NT2/D1 (cell line): ENCODE measurements around the gene SLC6A18.

Experiments
- DNase-seq: peaks from one replicate; pipeline ENCODE4 v3.0.0-alpha.2; 2011; ENCODE audit warnings: low read depth, low spot score
- H3K27me3 ChIP-seq: 2 replicates; pipeline ENCODE4 v1.6.0; 2011; ENCODE audit warnings: mild to moderate bottlenecking; ENCODE audit not compliant: insufficient read length, insufficient read depth
- H3K36me3 ChIP-seq: 2 replicates; pipeline ENCODE4 v1.6.1; 2011; ENCODE audit warnings: mild to moderate bottlenecking, low read length, mixed read lengths; ENCODE audit not compliant: insufficient read depth, insufficient read length
- H3K4me1 ChIP-seq: 2 replicates; pipeline ENCODE4 v1.5.1; 2011; ENCODE audit not compliant: insufficient read depth, insufficient read length
- H3K4me3 ChIP-seq: 2 replicates; pipeline ENCODE4 v1.5.1; 2011; ENCODE audit warnings: low read depth; ENCODE audit not compliant: insufficient read length
- H3K9ac ChIP-seq: 2 replicates; pipeline ENCODE4 v1.6.0; 2011; ENCODE audit warnings: low read depth; ENCODE audit not compliant: insufficient read length
- H3K9me3 ChIP-seq: 2 replicates; pipeline ENCODE4 v1.5.1; 2011; ENCODE audit warnings: mild to moderate bottlenecking, low read length; ENCODE audit not compliant: insufficient read depth
- SUZ12 ChIP-seq: IDR thresholded peaks from 2 replicates; pipeline ENCODE4 v1.6.1; 2011; ENCODE audit not compliant: insufficient read length, insufficient read depth; ENCODE audit errors: extremely low read depth
- YY1 ChIP-seq: IDR thresholded peaks from 2 replicates; pipeline ENCODE4 v1.6.1; 2011; ENCODE audit not compliant: insufficient read length, insufficient read depth
- ZNF274 ChIP-seq: IDR thresholded peaks from 2 replicates; pipeline ENCODE4 v1.6.1; 2011; ENCODE audit warnings: mild to moderate bottlenecking, low read depth, low read length

SLC6A18 gene

GRCh38 chr5:1205255-1206180 lies 19.7 kb upstream of the SLC6A18 start:
- Histone ChIP-seq H3K36me3 (no peaks in the 10 kb centered on the region), H3K9ac (no peak overlapping the region), H3K4me3 (no peak overlapping the region), H3K4me1 (peaks cover 8% of the 10 kb centered on the region), H3K27me3 (no peaks in the 10 kb centered on the region), H3K9me3 (no peaks in the 10 kb centered on the region)
- TF ChIP-seq YY1 (no peak), ZNF274 (no peak), SUZ12 (no peak)
- DNase-seq, result no peak

- DNase-seq, result no peak
- H3K9me3 ChIP-seq, result no peaks in the 10 kb centered on the region
- H3K27me3 ChIP-seq, result no peaks in the 10 kb centered on the region
- no peaks in the 10 kb centered on the region for H3K36me3 ChIP-seq
- no peak for TF ChIP-seq SUZ12
- TF ChIP-seq ZNF274, result no peak
- no peak for TF ChIP-seq YY1
- H3K9ac ChIP-seq, result no peak overlapping the region
- H3K4me3 ChIP-seq, result no peak overlapping the region
- peaks cover 7% of the 10 kb centered on the region for H3K4me1 ChIP-seq
These were observed 18.4 kb upstream of the SLC6A18 start for GRCh38 chr5:1206521-1207412.

GRCh38 chr5:1207555-1207954 lies 17.6 kb upstream of the SLC6A18 start:
- Histone ChIP-seq H3K9me3 (no peaks in the 10 kb centered on the region), H3K9ac (no peak overlapping the region), H3K4me3 (no peak overlapping the region), H3K4me1 (peaks cover 2% of the 10 kb centered on the region), H3K27me3 (no peaks in the 10 kb centered on the region), H3K36me3 (no peaks in the 10 kb centered on the region)
- DNase-seq, result no peak
- no peak for TF ChIP-seq SUZ12
- TF ChIP-seq ZNF274, result no peak
- TF ChIP-seq YY1, result no peak

- H3K27me3 ChIP-seq, result no peaks in the 10 kb centered on the region
- TF ChIP-seq ZNF274, result no peak
- no peak for TF ChIP-seq SUZ12
- DNase-seq, result no peak
These were observed 16.9 kb upstream of the SLC6A18 start for GRCh38 chr5:1208221-1208742.

GRCh38 chr5:1208743-1209488 lies 16.3 kb upstream of the SLC6A18 start:
- H3K4me1 ChIP-seq, result no peaks in the 10 kb centered on the region
- H3K27me3 ChIP-seq, result no peaks in the 10 kb centered on the region
- no peak for DNase-seq
- H3K9ac ChIP-seq, result no peak overlapping the region
- no peaks in the 10 kb centered on the region for H3K36me3 ChIP-seq
- no peak overlapping the region for H3K4me3 ChIP-seq
- TF ChIP-seq ZNF274, result no peak
- no peak for TF ChIP-seq YY1
- no peak for TF ChIP-seq SUZ12
- no peaks in the 10 kb centered on the region for H3K9me3 ChIP-seq

More at GRCh38 chr5:1208221-1208742, 16.9 kb upstream of the SLC6A18 start:
- H3K9me3 ChIP-seq, result no peaks in the 10 kb centered on the region
- no peak overlapping the region for H3K4me3 ChIP-seq
- H3K4me1 ChIP-seq, result peaks cover 1% of the 10 kb centered on the region
- H3K36me3 ChIP-seq, result no peaks in the 10 kb centered on the region
- H3K9ac ChIP-seq, result no peak overlapping the region

- H3K4me3 ChIP-seq, result no peak overlapping the region
- DNase-seq, result no peak
- no peaks in the 10 kb centered on the region for H3K27me3 ChIP-seq
- no peaks in the 10 kb centered on the region for H3K36me3 ChIP-seq
- H3K9ac ChIP-seq, result no peak overlapping the region
- TF ChIP-seq ZNF274, result no peak
- no peak for TF ChIP-seq SUZ12
- no peak for TF ChIP-seq YY1
- H3K4me1 ChIP-seq, result no peaks in the 10 kb centered on the region
- H3K9me3 ChIP-seq, result no peaks in the 10 kb centered on the region
These were observed 15.7 kb upstream of the SLC6A18 start for GRCh38 chr5:1209489-1209852.
